ENCODE results near the gene JOSD2. TPM values are rescaled to one million over a fixed set of nuclear protein-coding genes. Genes with fewer than 3 reads are reported as not detected.
A peak's percentile ranks its signal among the peaks of the same experiment; 100 is the strongest.

Gene JOSD2
- total and polyA plus RNA-seq, 9 of the 15 experiments (the other 6 are each of a cell fraction or from before 2014, with no cell fraction given) = 0.06 to 14.4 (median 3.1) TPM

GRCh38 chr19:50476224-50476906, 34.6 kb downstream of the JOSD2 start, which contains the start of the genes EMC10 and GARIN5A (continued):
- TF ChIP-seq NR0B1 (IDR thresholded peaks at IDR 0.05; ENCODE audit: partially characterized antibody) (no peak), GTF3C2 (IDR thresholded peaks at IDR 0.05; ENCODE audit: borderline replicate concordance, extremely low read depth, insufficient read length) (no peak), ZBTB43 (CRISPR knock-in tag; IDR thresholded peaks at IDR 0.05) (no peak), ZNF384 (IDR thresholded peaks at IDR 0.05; ENCODE audit: low read depth, low read length) (no peak), CREB3L1 (IDR thresholded peaks at IDR 0.05; ENCODE audit: borderline replicate concordance, low read depth) (peak; percentile 38; the same call in 1 of the 2 replicates), ELK1 (CRISPR knock-in tag; IDR thresholded peaks at IDR 0.05) (no peak), ZMIZ1 (IDR thresholded peaks at IDR 0.05; ENCODE audit: low read depth in 2 of 2, low read length in 2 of 2) (no peak), ZNF239 (CRISPR knock-in tag; IDR thresholded peaks at IDR 0.05) (no peak), AFF4 (CRISPR knock-in tag; IDR thresholded peaks at IDR 0.05) (peak; percentile 26; the same call in 1 of the 2 replicates)
